Mesendoderm (in vitro differentiated cells): ENCODE measurements around the gene SH2D4B.
A peak's percentile ranks its signal among the peaks of the same experiment; 100 is the strongest.

Experiments
- DNase-seq: peaks from one replicate; pipeline ENCODE4 v3.0.0; 2013
- H2AK5ac ChIP-seq: 2 replicates; pipeline ENCODE4 v1.6.1; 2013; ENCODE audit warnings: low read length, inconsistent platforms
- H2BK120ac ChIP-seq: 2 replicates; pipeline ENCODE4 v1.6.1; 2013; ENCODE audit warnings: low read depth, mild to moderate bottlenecking, low read length, moderate library complexity, mixed read lengths
- H2BK15ac ChIP-seq: replicated peaks from 2 replicates; pipeline ENCODE4 v1.6.1; 2013; ENCODE audit warnings: low read depth, mild to moderate bottlenecking, moderate library complexity
- H2BK5ac ChIP-seq: 2 replicates; pipeline ENCODE4 v1.6.1; 2013; ENCODE audit warnings: low read length, inconsistent platforms
- H3K18ac ChIP-seq: 2 replicates; pipeline ENCODE4 v1.6.1; 2013; ENCODE audit warnings: mild to moderate bottlenecking, low read length, mixed read lengths
- H3K23ac ChIP-seq: one replicate; pipeline ENCODE4 v1.6.1; 2013; ENCODE audit warnings: low read length
- H3K27ac ChIP-seq: 2 replicates; pipeline ENCODE4 v1.5.1; 2013; ENCODE audit warnings: low read depth, mild to moderate bottlenecking, inconsistent platforms, low read length, moderate library complexity
- H3K27me3 ChIP-seq: 2 replicates; pipeline ENCODE4 v1.6.1; 2013; ENCODE audit warnings: low read length, control low read depth, mild to moderate bottlenecking, inconsistent platforms; ENCODE audit not compliant: insufficient read depth, poor library complexity
- H3K36me3 ChIP-seq: 2 replicates; pipeline ENCODE4 v1.6.1; 2013; ENCODE audit warnings: low read length, inconsistent platforms; ENCODE audit not compliant: control insufficient read depth, insufficient read depth
- H3K4ac ChIP-seq: one replicate; pipeline ENCODE4 v1.6.1; 2013; ENCODE audit warnings: low read depth, mild to moderate bottlenecking, low read length, moderate library complexity
- H3K4me1 ChIP-seq: 2 replicates; pipeline ENCODE4 v1.6.1; 2013; ENCODE audit warnings: low read depth, low read length, inconsistent platforms; ENCODE audit not compliant: control insufficient read depth
- H3K4me2 ChIP-seq: 2 replicates; pipeline ENCODE4 v1.6.1; 2013; ENCODE audit warnings: low read length
- H3K4me3 ChIP-seq: 2 replicates; pipeline ENCODE4 v1.5.1; 2013; ENCODE audit warnings: mild to moderate bottlenecking, low read length
- H3K56ac ChIP-seq: one replicate; pipeline ENCODE4 v1.6.1; 2013; ENCODE audit warnings: low read length
- H3K79me1 ChIP-seq: 2 replicates; pipeline ENCODE4 v1.6.1; 2013; ENCODE audit warnings: low read length, inconsistent platforms
- H3K79me2 ChIP-seq: 2 replicates; pipeline ENCODE4 v1.6.1; 2013; ENCODE audit warnings: mild to moderate bottlenecking, low read length; ENCODE audit not compliant: control insufficient read depth, insufficient read depth
- H3K9ac ChIP-seq: 2 replicates; pipeline ENCODE4 v1.6.1; 2013; ENCODE audit warnings: low read length, inconsistent platforms
- H4K5ac ChIP-seq: one replicate; pipeline ENCODE4 v1.6.1; 2013; ENCODE audit warnings: low read length
- H4K8ac ChIP-seq: one replicate; pipeline ENCODE4 v1.6.1; 2013; ENCODE audit warnings: low read depth, mild to moderate bottlenecking, control low read depth, low read length, moderate library complexity
- WGBS: extraction: QIAGEN DNeasy Blood & Tissue Kit; methylation state at CpG from one replicate; pipeline ENCODE4 v1.1.7; 2013; ENCODE audit warnings: low lambda C conversion rate, missing lambda C conversion rate; ENCODE audit not compliant: insufficient coverage; ENCODE audit errors: extremely low coverage; 5-methylcytosine and 5-hydroxymethylcytosine counted together

Gene SH2D4B

GRCh38 chr10:80500572-80501380 lies 36.9 kb upstream of the SH2D4B start:
- Histone ChIP-seq H3K36me3 (no peaks in the 10 kb centered on the region), H3K4ac (no peak overlapping the region), H2BK120ac (no peak overlapping the region), H3K23ac (no peak overlapping the region), H4K5ac (no peak overlapping the region), H2BK5ac (no peak overlapping the region), H3K9ac (no peak overlapping the region), H3K18ac (no peak overlapping the region), H3K4me2 (no peak overlapping the region), H3K79me2 (peaks cover 39% of the 10 kb centered on the region), H3K79me1 (peaks cover 48% of the 10 kb centered on the region), H4K8ac (no peak overlapping the region), H3K4me1 (peaks cover 17% of the 10 kb centered on the region), H2BK15ac (no peak overlapping the region), H3K4me3 (no peak overlapping the region), H3K56ac (no peak overlapping the region), H3K27ac (no peak overlapping the region), H2AK5ac (no peak overlapping the region), H3K27me3 (no peaks in the 10 kb centered on the region)
- peak; percentile 53 for DNase-seq
- no CpG with 5 or more reads among the region's 14 CpGs for WGBS

GRCh38 chr10:80501381-80501912 lies 36.3 kb upstream of the SH2D4B start:
- no CpG with 5 or more reads among the region's 3 CpGs for WGBS
- Histone ChIP-seq H4K8ac (no peak overlapping the region), H3K56ac (no peak overlapping the region), H3K18ac (no peak overlapping the region), H3K4me1 (peaks cover 17% of the 10 kb centered on the region), H3K9ac (no peak overlapping the region), H2AK5ac (no peak overlapping the region), H3K79me2 (peaks cover 37% of the 10 kb centered on the region), H3K36me3 (no peaks in the 10 kb centered on the region), H2BK120ac (no peak overlapping the region), H3K4me2 (no peak overlapping the region), H3K4me3 (no peak overlapping the region), H3K4ac (no peak overlapping the region), H3K27ac (no peak overlapping the region), H2BK5ac (no peak overlapping the region), H4K5ac (no peak overlapping the region), H3K79me1 (peaks cover 47% of the 10 kb centered on the region), H3K27me3 (no peaks in the 10 kb centered on the region), H3K23ac (no peak overlapping the region), H2BK15ac (no peak overlapping the region)
- DNase-seq: no peak

GRCh38 chr10:80501913-80502521 lies 35.7 kb upstream of the SH2D4B start:
- Histone ChIP-seq H3K56ac (no peak overlapping the region), H3K79me1 (peaks cover 50% of the 10 kb centered on the region)
- WGBS: no CpG with 5 or more reads among the region's 13 CpGs

GRCh38 chr10:80502621-80503583 lies 34.8 kb upstream of the SH2D4B start:
- H3K36me3 ChIP-seq: no peaks in the 10 kb centered on the region
- no peak overlapping the region for H3K27ac ChIP-seq
- H3K4me2 ChIP-seq: no peak overlapping the region
- no peak overlapping the region for H3K23ac ChIP-seq
- H3K4me3 ChIP-seq: no peak overlapping the region
- H2BK120ac ChIP-seq: no peak overlapping the region
- peaks cover 15% of the 10 kb centered on the region for H3K4me1 ChIP-seq
- H3K18ac ChIP-seq: no peak overlapping the region
- H3K27me3 ChIP-seq: no peaks in the 10 kb centered on the region
- no peak for DNase-seq
- H3K56ac ChIP-seq: no peak overlapping the region
- H4K5ac ChIP-seq: no peak overlapping the region
- peaks cover 48% of the 10 kb centered on the region for H3K79me1 ChIP-seq
- H3K79me2 ChIP-seq: peaks cover 32% of the 10 kb centered on the region
- H2BK15ac ChIP-seq: no peak overlapping the region
- no peak overlapping the region for H3K9ac ChIP-seq
- WGBS: no CpG with 5 or more reads among the region's 13 CpGs
- no peak overlapping the region for H3K4ac ChIP-seq
- no peak overlapping the region for H4K8ac ChIP-seq
- H2AK5ac ChIP-seq: no peak overlapping the region
- H2BK5ac ChIP-seq: no peak overlapping the region

More at GRCh38 chr10:80501913-80502521, 35.7 kb upstream of the SH2D4B start:
- Histone ChIP-seq H4K8ac (no peak overlapping the region), H3K27me3 (no peaks in the 10 kb centered on the region), H3K27ac (no peak overlapping the region), H3K4me2 (no peak overlapping the region), H3K18ac (no peak overlapping the region), H3K9ac (no peak overlapping the region), H4K5ac (no peak overlapping the region), H3K4me3 (no peak overlapping the region), H2BK5ac (no peak overlapping the region), H3K4me1 (peaks cover 17% of the 10 kb centered on the region), H2AK5ac (no peak overlapping the region), H3K23ac (no peak overlapping the region), H3K79me2 (peaks cover 37% of the 10 kb centered on the region), H2BK15ac (no peak overlapping the region), H3K36me3 (no peaks in the 10 kb centered on the region), H2BK120ac (no peak overlapping the region), H3K4ac (no peak overlapping the region)
- DNase-seq: peak; percentile 67

- Histone ChIP-seq H3K36me3 (no peaks in the 10 kb centered on the region), H2BK120ac (no peak overlapping the region)
- no CpG with 5 or more reads among the region's 7 CpGs for WGBS
Observed at GRCh38 chr10:80503584-80504157, 34.0 kb upstream of the SH2D4B start.

More at GRCh38 chr10:80503584-80504157, 34.0 kb upstream of the SH2D4B start:
- no peak overlapping the region for H3K9ac ChIP-seq
- no peak overlapping the region for H3K23ac ChIP-seq
- no peak overlapping the region for H2AK5ac ChIP-seq
- DNase-seq: no peak
- no peak overlapping the region for H3K4ac ChIP-seq
- peaks cover 14% of the 10 kb centered on the region for H3K4me1 ChIP-seq
- H4K8ac ChIP-seq: no peak overlapping the region
- no peak overlapping the region for H3K4me3 ChIP-seq
- H3K18ac ChIP-seq: no peak overlapping the region
- no peak overlapping the region for H3K4me2 ChIP-seq
- peaks cover 49% of the 10 kb centered on the region for H3K79me1 ChIP-seq
- no peaks in the 10 kb centered on the region for H3K27me3 ChIP-seq
- H2BK5ac ChIP-seq: no peak overlapping the region
- peak overlapping the region; percentile 17 for H3K56ac ChIP-seq
- H3K27ac ChIP-seq: no peak overlapping the region
- no peak overlapping the region for H2BK15ac ChIP-seq
- peaks cover 26% of the 10 kb centered on the region for H3K79me2 ChIP-seq
- no peak overlapping the region for H4K5ac ChIP-seq
